Suprapubic skin (tissue), 4 donors: ENCODE data around the gene ISL2. TPM values are rescaled to one million over a fixed set of nuclear protein-coding genes. Genes with fewer than 3 reads are reported as not detected.

Experiments
- DNase-seq, 2 donors: peaks; one replicate each; pipeline ENCODE4 v3.0.0-alpha.2; 2019; ENCODE audit warnings: low spot score in 2 of 2
- H3K27ac ChIP-seq: fragments of 200-600 bp; sonication (generic); one replicate; pipeline ENCODE4 v1.5.1; 2019
- H3K27me3 ChIP-seq: fragments of 200-600 bp; sonication (generic); one replicate; pipeline ENCODE4 v1.5.1; 2019
- H3K36me3 ChIP-seq: fragments of 200-600 bp; sonication (generic); one replicate; pipeline ENCODE4 v1.5.1; 2019
- H3K4me1 ChIP-seq: fragments of 200-600 bp; sonication (generic); one replicate; pipeline ENCODE4 v1.5.1; 2019
- H3K4me3 ChIP-seq: fragments of 200-600 bp; sonication (generic); one replicate; pipeline ENCODE4 v1.5.1; 2019; ENCODE audit warnings: mild to moderate bottlenecking
- H3K9me3 ChIP-seq: fragments of 200-600 bp; sonication (generic); one replicate; pipeline ENCODE4 v1.5.1; 2019
- EP300 ChIP-seq: sonication (generic); formaldehyde crosslinking; IDR thresholded peaks from one replicate; pipeline ENCODE4 v1.6.1; 2017; ENCODE audit warnings: antibody characterized with exemption
- POLR2A ChIP-seq, 2 donors: fragments of 450-650 bp; IDR thresholded peaks; one replicate each; pipeline ENCODE4 v1.6.1; 2017; ENCODE audit warnings: antibody characterized with exemption in 2 of 2, mild to moderate bottlenecking in 2 of 2, moderate library complexity in 2 of 2
- POLR2AphosphoS5 ChIP-seq, 3 donors: sonication (generic); formaldehyde crosslinking; IDR thresholded peaks; one replicate each; pipeline ENCODE4 v1.6.1; 2017; ENCODE audit warnings: antibody characterized with exemption in 3 of 3
- WGBS: methylation state at CpG from one replicate; pipeline ENCODE4 v1.1.5; 2018; 5-methylcytosine and 5-hydroxymethylcytosine counted together
- total RNA-seq, 4 donors: library from RNA; depleted of rRNA; stranded (reverse); fragments of >200 nt; gene quantifications; one replicate each; pipeline ENCODE4 v1.1.0, GENCODE V29; 2016
- TF ChIP-seq, protein P1 (sequence below), 2 donors: fragments of 200-600 bp in 1 of 2; fragments of 450-650 bp in 1 of 2; sonication (generic) in 1 of 2; IDR thresholded peaks; one replicate each; pipeline ENCODE4 v1.5.1; 2016 to 2019; ENCODE audit warnings: antibody characterized with exemption in 2 of 2, mild to moderate bottlenecking in 1 of 2, moderate library complexity in 1 of 2

The ISL2 gene
- total RNA-seq, 4 donors from 2014 or later: 0.76 TPM; not detected in 3

GRCh38 chr15:76391309-76391708 is 54.7 kb downstream of the ISL2 start:
- no peak for DNase-seq
- Histone ChIP-seq H3K9me3 (no peaks in the 10 kb centered on the region), H3K4me3 (no peak overlapping the region), H3K36me3 (peaks cover 5% of the 10 kb centered on the region), H3K27ac (no peak overlapping the region), H3K27me3 (no peaks in the 10 kb centered on the region), H3K4me1 (no peaks in the 10 kb centered on the region)
- WGBS: 92% methylated on average over 3 of the region's 3 CpGs
- TF ChIP-seq POLR2AphosphoS5 (IDR thresholded peaks at IDR 0.05) (no peak), EP300 (no peak), POLR2A (IDR thresholded peaks at IDR 0.05) (no peak)
- TF ChIP-seq, protein P1, sequence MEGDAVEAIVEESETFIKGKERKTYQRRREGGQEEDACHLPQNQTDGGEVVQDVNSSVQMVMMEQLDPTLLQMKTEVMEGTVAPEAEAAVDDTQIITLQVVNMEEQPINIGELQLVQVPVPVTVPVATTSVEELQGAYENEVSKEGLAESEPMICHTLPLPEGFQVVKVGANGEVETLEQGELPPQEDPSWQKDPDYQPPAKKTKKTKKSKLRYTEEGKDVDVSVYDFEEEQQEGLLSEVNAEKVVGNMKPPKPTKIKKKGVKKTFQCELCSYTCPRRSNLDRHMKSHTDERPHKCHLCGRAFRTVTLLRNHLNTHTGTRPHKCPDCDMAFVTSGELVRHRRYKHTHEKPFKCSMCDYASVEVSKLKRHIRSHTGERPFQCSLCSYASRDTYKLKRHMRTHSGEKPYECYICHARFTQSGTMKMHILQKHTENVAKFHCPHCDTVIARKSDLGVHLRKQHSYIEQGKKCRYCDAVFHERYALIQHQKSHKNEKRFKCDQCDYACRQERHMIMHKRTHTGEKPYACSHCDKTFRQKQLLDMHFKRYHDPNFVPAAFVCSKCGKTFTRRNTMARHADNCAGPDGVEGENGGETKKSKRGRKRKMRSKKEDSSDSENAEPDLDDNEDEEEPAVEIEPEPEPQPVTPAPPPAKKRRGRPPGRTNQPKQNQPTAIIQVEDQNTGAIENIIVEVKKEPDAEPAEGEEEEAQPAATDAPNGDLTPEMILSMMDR (IDR thresholded peaks at IDR 0.05): no peak

- no peaks in the 10 kb centered on the region for H3K9me3 ChIP-seq
- no peaks in the 10 kb centered on the region for H3K4me1 ChIP-seq
- TF ChIP-seq EP300 (no peak), POLR2AphosphoS5 (IDR thresholded peaks at IDR 0.05) (no peak), POLR2A (IDR thresholded peaks at IDR 0.05) (no peak)
- TF ChIP-seq, protein P1 (IDR thresholded peaks at IDR 0.05): no peak
- peaks cover 5% of the 10 kb centered on the region for H3K36me3 ChIP-seq
- H3K4me3 ChIP-seq: no peak overlapping the region
- no peaks in the 10 kb centered on the region for H3K27me3 ChIP-seq
- no peak overlapping the region for H3K27ac ChIP-seq
- no peak for DNase-seq
These were observed 55.3 kb downstream of the ISL2 start for GRCh38 chr15:76391847-76392246.

Other genes starting within 250 kb of the ISL2 start
- 10 to 100 TPM; 63.6 to 90.1 (median 85.1) TPM for gene ETFA, start 25.3 kb upstream of the ISL2 start, total RNA-seq